GM21447 (cell line): Measurements from ENCODE around the gene CETP.
A peak's percentile ranks its signal among the peaks of the same experiment; 100 is the strongest.

Experiments
- ATAC-seq: cut with Tn5 transposase; IDR thresholded peaks from one replicate; pipeline ENCODE4 v1.9.1; 2021; ENCODE audit not compliant: unreplicated experiment

CETP gene

GRCh38 chr16:56961851-56962281 lies at the start of gene CETP:
CETP (plus strand) TSS chr16:56961950; CDS start chr16:56961980, 30 bp downstream.
- no peak for ATAC-seq

- no peak for ATAC-seq
These were observed 48.7 kb upstream of the CETP start for GRCh38 chr16:56912746-56913708.

- ATAC-seq, result no peak
These were observed 46.9 kb upstream of the CETP start for GRCh38 chr16:56914896-56915295.

- no peak for ATAC-seq
These were observed 46.2 kb upstream of the CETP start for GRCh38 chr16:56915336-56916119.

GRCh38 chr16:56916571-56917403 lies 45.0 kb upstream of the CETP start:
- peak; percentile 81 for ATAC-seq

GRCh38 chr16:56918467-56919012 lies 43.2 kb upstream of the CETP start:
- ATAC-seq, result no peak

GRCh38 chr16:56919099-56919800 lies 42.5 kb upstream of the CETP start:
- no peak for ATAC-seq

- ATAC-seq, result no peak
These were observed 40.2 kb upstream of the CETP start for GRCh38 chr16:56921571-56921970.

GRCh38 chr16:56923481-56924091 lies 38.2 kb upstream of the CETP start:
- ATAC-seq, result no peak

- ATAC-seq, result no peak
These were observed 34.3 kb upstream of the CETP start for GRCh38 chr16:56927471-56927870.

- no peak for ATAC-seq
These were observed 32.1 kb upstream of the CETP start for GRCh38 chr16:56929639-56930038.

GRCh38 chr16:56930486-56931270 lies 31.1 kb upstream of the CETP start:
- no peak for ATAC-seq

GRCh38 chr16:56931271-56931891 lies 30.4 kb upstream of the CETP start:
- ATAC-seq, result peak; percentile 46

- ATAC-seq, result peak; percentile 75
These were observed 29.6 kb upstream of the CETP start, which contains the start of gene HERPUD1 for GRCh38 chr16:56931892-56932720. HERPUD1 (plus strand) TSS chr16:56932142; CDS start chr16:56932245, 103 bp downstream.

GRCh38 chr16:56932721-56933619 lies 28.8 kb upstream of the CETP start:
- ATAC-seq, result peak; percentile 18
